ENCODE results near the gene ZMYM4.

DNA sequence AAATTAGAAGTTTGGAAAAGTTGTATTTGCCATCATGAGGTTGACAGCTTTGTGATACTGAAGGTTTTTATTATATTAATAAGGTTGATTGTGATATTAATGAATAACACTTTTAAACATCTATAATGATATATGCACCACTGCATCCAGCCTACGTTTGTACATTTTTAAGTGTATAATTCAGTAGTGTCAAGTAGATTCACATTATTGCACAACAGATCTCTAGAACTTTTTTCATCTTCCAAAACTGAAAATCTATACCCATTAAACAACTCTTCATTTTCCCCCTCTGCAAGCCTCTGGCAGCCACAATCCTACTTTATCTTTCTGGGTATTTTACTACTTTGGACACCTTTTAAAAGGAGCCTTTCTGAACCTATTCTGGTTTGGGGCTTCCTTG, 37.2 kb upstream of the ZMYM4 start:
- TF ChIP-seq CTCF (IDR thresholded peaks at IDR 0.05) (no peak), POLR2A (IDR thresholded peaks at IDR 0.05) (no peak), EP300 (IDR thresholded peaks at IDR 0.05) (no peak)

Data from stomach (tissue), 4 donors.